ENCODE data around the gene SLC28A1. TPM values are rescaled to one million over a fixed set of nuclear protein-coding genes. Genes with fewer than 3 reads are reported as not detected.

The SLC28A1 gene
- polyA plus RNA-seq, 1 donor (not counting 4 experiments of a cell fraction or from before 2014, with no cell fraction given), result not detected

DNA sequence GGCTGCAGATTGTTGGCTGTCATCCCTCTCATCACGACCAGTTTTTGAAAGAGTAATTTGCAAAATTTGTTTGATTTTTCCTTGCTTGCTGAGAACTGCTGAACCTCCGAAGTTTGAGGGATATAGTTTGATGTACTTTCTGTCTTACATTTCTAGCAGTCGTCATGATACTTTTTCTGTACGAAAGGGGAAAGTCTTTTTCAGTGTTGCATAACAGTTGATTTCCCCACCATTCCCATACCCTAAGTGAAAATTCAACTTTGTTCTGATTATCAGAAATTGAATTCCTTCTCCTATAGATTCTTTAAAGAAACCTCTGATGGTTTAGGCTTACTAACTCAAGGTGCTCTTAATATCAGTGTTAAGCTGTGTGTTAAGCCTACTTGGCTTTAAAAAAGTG, 98.8 kb downstream of the SLC28A1 start:
- no peaks in the 10 kb centered on the region for H3K9me3 ChIP-seq (ENCODE audit: control insufficient read depth, low read depth, low read length)
- dilution Hi-C loops (cut with MboI; ENCODE audit: extremely low pct_ligation_motif_present, low sequenced_read_pairs), result no loop called here
- peak overlapping the region; percentile 92 for H3K4me2 ChIP-seq (ENCODE audit: control insufficient read depth, extremely low read depth, insufficient read depth, low read depth, low read length)
- H4K20me1 ChIP-seq (ENCODE audit: control insufficient read depth, extremely low read depth, insufficient read depth, low read length), result no peaks in the 10 kb centered on the region
- H3K4me3 ChIP-seq (ENCODE audit: control insufficient read depth in 2 of 3, extremely low read depth in 1 of 3, insufficient read depth in 2 of 3, low read depth in 1 of 3, low read length in 3 of 3), result peak overlapping the region in 2 of 3 experiments; percentile 83 to 95
- no peaks in the 10 kb centered on the region for H3K36me3 ChIP-seq (ENCODE audit: control insufficient read depth in 2 of 2, extremely low read depth in 1 of 2, insufficient read depth in 2 of 2, low read length in 2 of 2)
- peaks cover 13% of the 10 kb centered on the region for H3K79me2 ChIP-seq (ENCODE audit: control insufficient read depth, insufficient read depth, low read length)
- peaks cover 14% of the 10 kb centered on the region for H3K4me1 ChIP-seq (ENCODE audit: control insufficient read depth, extremely low read depth, insufficient read depth, low read length)
- DNase-seq (ENCODE audit: low read depth, low spot score) (no peak), FAIRE-seq (no peak)
- no peak overlapping the region for H2AFZ ChIP-seq (ENCODE audit: control insufficient read depth, low read length)
- no peak overlapping the region for H3K27ac ChIP-seq (ENCODE audit: control insufficient read depth, insufficient read depth, low read length)
- H3K9ac ChIP-seq (ENCODE audit: control insufficient read depth, extremely low read depth, insufficient read depth, low read length), result no peak overlapping the region
- H3K9me1 ChIP-seq (ENCODE audit: control insufficient read depth, extremely low read depth, insufficient read depth, low read length), result no peaks in the 10 kb centered on the region
- H3K27me3 ChIP-seq (ENCODE audit: control insufficient read depth, extremely low read depth, insufficient read depth, low read length), result no peaks in the 10 kb centered on the region
- TF ChIP-seq, protein P1, sequence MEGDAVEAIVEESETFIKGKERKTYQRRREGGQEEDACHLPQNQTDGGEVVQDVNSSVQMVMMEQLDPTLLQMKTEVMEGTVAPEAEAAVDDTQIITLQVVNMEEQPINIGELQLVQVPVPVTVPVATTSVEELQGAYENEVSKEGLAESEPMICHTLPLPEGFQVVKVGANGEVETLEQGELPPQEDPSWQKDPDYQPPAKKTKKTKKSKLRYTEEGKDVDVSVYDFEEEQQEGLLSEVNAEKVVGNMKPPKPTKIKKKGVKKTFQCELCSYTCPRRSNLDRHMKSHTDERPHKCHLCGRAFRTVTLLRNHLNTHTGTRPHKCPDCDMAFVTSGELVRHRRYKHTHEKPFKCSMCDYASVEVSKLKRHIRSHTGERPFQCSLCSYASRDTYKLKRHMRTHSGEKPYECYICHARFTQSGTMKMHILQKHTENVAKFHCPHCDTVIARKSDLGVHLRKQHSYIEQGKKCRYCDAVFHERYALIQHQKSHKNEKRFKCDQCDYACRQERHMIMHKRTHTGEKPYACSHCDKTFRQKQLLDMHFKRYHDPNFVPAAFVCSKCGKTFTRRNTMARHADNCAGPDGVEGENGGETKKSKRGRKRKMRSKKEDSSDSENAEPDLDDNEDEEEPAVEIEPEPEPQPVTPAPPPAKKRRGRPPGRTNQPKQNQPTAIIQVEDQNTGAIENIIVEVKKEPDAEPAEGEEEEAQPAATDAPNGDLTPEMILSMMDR (optimal IDR thresholded peaks at IDR 0.05 in 1 of 3, IDR thresholded peaks at IDR 0.05 in 1 of 3, conservative IDR thresholded peaks at IDR 0.05 in 1 of 3; ENCODE audit: extremely low read depth in 1 of 3, insufficient read depth in 2 of 3, low read length in 3 of 3), result no peak
- TF ChIP-seq EZH2 (IDR thresholded peaks at IDR 0.05; ENCODE audit: low read length), result no peak

DNA sequence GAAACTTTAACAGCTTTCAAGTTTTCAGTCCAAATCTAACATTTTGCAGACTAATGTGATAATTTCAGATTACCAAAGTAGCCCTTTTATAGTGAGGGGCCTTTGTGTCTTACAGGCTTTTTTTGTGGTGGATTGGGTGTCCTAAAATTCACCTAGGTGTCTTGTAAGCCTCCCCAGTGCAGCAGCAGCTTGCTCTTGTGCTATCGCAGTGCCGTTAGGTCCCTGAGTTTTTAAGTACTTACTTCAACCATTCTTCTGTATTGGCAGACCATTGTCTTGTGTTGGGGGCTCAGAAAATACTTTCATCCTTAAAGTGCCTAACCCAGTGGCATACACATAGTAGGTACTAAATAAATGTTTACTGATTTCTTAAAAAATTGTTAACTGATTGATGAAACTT, 99.2 kb downstream of the SLC28A1 start:
- peak overlapping the region; percentile 92 for H3K4me2 ChIP-seq (ENCODE audit: control insufficient read depth, extremely low read depth, insufficient read depth, low read depth, low read length)
- H3K9me1 ChIP-seq (ENCODE audit: control insufficient read depth, extremely low read depth, insufficient read depth, low read length), result no peaks in the 10 kb centered on the region
- H4K20me1 ChIP-seq (ENCODE audit: control insufficient read depth, extremely low read depth, insufficient read depth, low read length), result no peaks in the 10 kb centered on the region
- H3K27me3 ChIP-seq (ENCODE audit: control insufficient read depth, extremely low read depth, insufficient read depth, low read length), result no peaks in the 10 kb centered on the region
- H3K79me2 ChIP-seq (ENCODE audit: control insufficient read depth, insufficient read depth, low read length), result peaks cover 13% of the 10 kb centered on the region
- DNase-seq (ENCODE audit: low read depth, low spot score) (no peak), FAIRE-seq (no peak)
- no peak overlapping the region for H3K9ac ChIP-seq (ENCODE audit: control insufficient read depth, extremely low read depth, insufficient read depth, low read length)
- peaks cover 18% of the 10 kb centered on the region for H3K4me1 ChIP-seq (ENCODE audit: control insufficient read depth, extremely low read depth, insufficient read depth, low read length)
- TF ChIP-seq, protein P1 (optimal IDR thresholded peaks at IDR 0.05 in 1 of 3, IDR thresholded peaks at IDR 0.05 in 1 of 3, conservative IDR thresholded peaks at IDR 0.05 in 1 of 3; ENCODE audit: extremely low read depth in 1 of 3, insufficient read depth in 2 of 3, low read length in 3 of 3), result no peak
- no peak for TF ChIP-seq EZH2 (IDR thresholded peaks at IDR 0.05; ENCODE audit: low read length)
- H2AFZ ChIP-seq (ENCODE audit: control insufficient read depth, low read length), result no peak overlapping the region
- H3K36me3 ChIP-seq (ENCODE audit: control insufficient read depth in 2 of 2, extremely low read depth in 1 of 2, insufficient read depth in 2 of 2, low read length in 2 of 2), result no peaks in the 10 kb centered on the region
- dilution Hi-C loops (cut with MboI; ENCODE audit: extremely low pct_ligation_motif_present, low sequenced_read_pairs), result no loop called here
- no peak overlapping the region for H3K27ac ChIP-seq (ENCODE audit: control insufficient read depth, insufficient read depth, low read length)
- H3K9me3 ChIP-seq (ENCODE audit: control insufficient read depth, low read depth, low read length), result no peaks in the 10 kb centered on the region
- H3K4me3 ChIP-seq (ENCODE audit: control insufficient read depth in 2 of 3, extremely low read depth in 1 of 3, insufficient read depth in 2 of 3, low read depth in 1 of 3, low read length in 3 of 3), result no peak overlapping the region

All from keratinocyte (primary cell).